Cerebellar cortex (tissue), 1 donor: ENCODE measurements around the gene CELSR1.

Experiments
- DNase-seq: peaks from one replicate; pipeline ENCODE4 v3.0.0-alpha.2; 2015; ENCODE audit warnings: low spot score

The CELSR1 gene

GRCh38 chr22:46537225-46537945 is at the start of gene CELSR1:
CELSR1 (minus strand) TSS chr22:46537620; CDS start chr22:46537170, 450 bp downstream.
- no peak for DNase-seq

- no peak for DNase-seq
Observed at GRCh38 chr22:46587061-46587460, 49.6 kb upstream of the CELSR1 start.

- no peak for DNase-seq
Observed at GRCh38 chr22:46586531-46587011, 49.2 kb upstream of the CELSR1 start.

GRCh38 chr22:46586123-46586519 is 48.7 kb upstream of the CELSR1 start:
- no peak for DNase-seq

GRCh38 chr22:46585340-46586122 is 48.1 kb upstream of the CELSR1 start:
- no peak for DNase-seq

GRCh38 chr22:46584081-46584921 is 46.9 kb upstream of the CELSR1 start:
- no peak for DNase-seq

GRCh38 chr22:46583571-46583970 is 46.2 kb upstream of the CELSR1 start:
- DNase-seq, result no peak

- no peak for DNase-seq
Observed at GRCh38 chr22:46582281-46582933, 45.0 kb upstream of the CELSR1 start.

- DNase-seq, result no peak
Observed at GRCh38 chr22:46581538-46582244, 44.3 kb upstream of the CELSR1 start.

- no peak for DNase-seq
Observed at GRCh38 chr22:46580940-46581537, 43.6 kb upstream of the CELSR1 start.

GRCh38 chr22:46579751-46580449 is 42.5 kb upstream of the CELSR1 start:
- no peak for DNase-seq

GRCh38 chr22:46578824-46579561 is 41.6 kb upstream of the CELSR1 start:
- DNase-seq, result peak; percentile 21

GRCh38 chr22:46578251-46578823 is 40.9 kb upstream of the CELSR1 start:
- no peak for DNase-seq

- DNase-seq, result no peak
Observed at GRCh38 chr22:46577368-46578249, 40.2 kb upstream of the CELSR1 start.

GRCh38 chr22:46576556-46577367 is 39.3 kb upstream of the CELSR1 start:
- DNase-seq, result peak; percentile 27

- DNase-seq, result no peak
Observed at GRCh38 chr22:46575911-46576555, 38.6 kb upstream of the CELSR1 start.
